ENCODE measurements around the gene ZBTB20.

Gene ZBTB20

GRCh38 chr3:114863848-114864247, 283.2 kb downstream of the ZBTB20 start:
- DNase-seq, result no peak

GRCh38 chr3:114861666-114862065, 285.4 kb downstream of the ZBTB20 start:
- no peak for DNase-seq

- DNase-seq, result no peak
Observed at GRCh38 chr3:114860531-114860930, 286.6 kb downstream of the ZBTB20 start.

- no peak for DNase-seq
Observed at GRCh38 chr3:114858329-114858728, 288.8 kb downstream of the ZBTB20 start.

GRCh38 chr3:114857299-114857701, 289.8 kb downstream of the ZBTB20 start:
- no peak for DNase-seq

- DNase-seq, result no peak
Observed at GRCh38 chr3:114856835-114857234, 290.3 kb downstream of the ZBTB20 start.

- no peak for DNase-seq
Observed at GRCh38 chr3:114855839-114856238, 291.2 kb downstream of the ZBTB20 start.

- no peak for DNase-seq
Observed at GRCh38 chr3:114852966-114853365, 294.1 kb downstream of the ZBTB20 start.

- no peak for DNase-seq
Observed at GRCh38 chr3:114850898-114851297, 296.2 kb downstream of the ZBTB20 start.

GRCh38 chr3:114848643-114849350, 298.3 kb downstream of the ZBTB20 start:
- no peak for DNase-seq

GRCh38 chr3:114848082-114848481, 299.0 kb downstream of the ZBTB20 start:
- DNase-seq, result no peak

- DNase-seq, result no peak
Observed at GRCh38 chr3:114847564-114847963, 299.5 kb downstream of the ZBTB20 start.

- DNase-seq, result no peak
Observed at GRCh38 chr3:114846779-114847178, 300.3 kb downstream of the ZBTB20 start.

- DNase-seq, result no peak
Observed at GRCh38 chr3:114846252-114846651, 300.8 kb downstream of the ZBTB20 start.

- DNase-seq, result no peak
Observed at GRCh38 chr3:114841515-114841914, 305.6 kb downstream of the ZBTB20 start.

- DNase-seq, result no peak
Observed at GRCh38 chr3:114839476-114839875, 307.6 kb downstream of the ZBTB20 start.

- no peak for DNase-seq
Observed at GRCh38 chr3:114838025-114838424, 309.1 kb downstream of the ZBTB20 start.

GRCh38 chr3:114834175-114834940, 312.7 kb downstream of the ZBTB20 start:
- DNase-seq, result no peak

GRCh38 chr3:114831861-114832260, 315.2 kb downstream of the ZBTB20 start:
- DNase-seq, result no peak

- no peak for DNase-seq
Observed at GRCh38 chr3:114830652-114831051, 316.4 kb downstream of the ZBTB20 start.

GRCh38 chr3:114829783-114830182, 317.3 kb downstream of the ZBTB20 start:
- DNase-seq, result no peak

GRCh38 chr3:114827495-114827894, 319.6 kb downstream of the ZBTB20 start:
- DNase-seq, result no peak

GRCh38 chr3:114824014-114824413, 323.1 kb downstream of the ZBTB20 start:
- DNase-seq, result no peak

GRCh38 chr3:114823061-114823460, 324.0 kb downstream of the ZBTB20 start:
- DNase-seq, result no peak
